Mucosa of stomach (tissue), 1 donor: ENCODE data around the gene PLA2G12A.

Experiments
- H3K27me3 ChIP-seq: one replicate; pipeline ENCODE4 v1.7.0; 2013; ENCODE audit warnings: mild to moderate bottlenecking, low read length; ENCODE audit not compliant: control insufficient read depth, insufficient read depth
- H3K36me3 ChIP-seq: one replicate; pipeline ENCODE4 v1.7.0; 2013; ENCODE audit warnings: low read length; ENCODE audit not compliant: control insufficient read depth, insufficient read depth
- H3K4me1 ChIP-seq: one replicate; pipeline ENCODE4 v1.7.0; 2013; ENCODE audit warnings: mild to moderate bottlenecking, low read length; ENCODE audit not compliant: control insufficient read depth, insufficient read depth
- H3K4me3 ChIP-seq: one replicate; pipeline ENCODE4 v1.7.0; 2013; ENCODE audit warnings: low read length
- H3K9ac ChIP-seq: one replicate; pipeline ENCODE4 v1.7.0; 2013; ENCODE audit warnings: mild to moderate bottlenecking, low read length, moderate library complexity
- H3K9me3 ChIP-seq: one replicate; pipeline ENCODE4 v1.7.0; 2013; ENCODE audit warnings: mild to moderate bottlenecking, low read length, moderate library complexity; ENCODE audit not compliant: control insufficient read depth
- donor health status: Pancreatic carcinoma.

Gene PLA2G12A

GRCh38 chr4:109671350-109671749, 58.5 kb downstream of the PLA2G12A start:
- Histone ChIP-seq H3K36me3 (no peaks in the 10 kb centered on the region), H3K9me3 (no peaks in the 10 kb centered on the region), H3K4me1 (no peaks in the 10 kb centered on the region), H3K9ac (no peak overlapping the region), H3K4me3 (no peak overlapping the region), H3K27me3 (no peaks in the 10 kb centered on the region)

GRCh38 chr4:109665783-109666485, 63.9 kb downstream of the PLA2G12A start:
- Histone ChIP-seq H3K27me3 (no peaks in the 10 kb centered on the region), H3K9me3 (no peaks in the 10 kb centered on the region), H3K9ac (no peak overlapping the region), H3K36me3 (no peaks in the 10 kb centered on the region), H3K4me3 (no peak overlapping the region), H3K4me1 (no peaks in the 10 kb centered on the region)

- Histone ChIP-seq H3K4me1 (no peaks in the 10 kb centered on the region), H3K27me3 (no peaks in the 10 kb centered on the region), H3K36me3 (no peaks in the 10 kb centered on the region), H3K9ac (no peak overlapping the region), H3K4me3 (no peak overlapping the region), H3K9me3 (no peaks in the 10 kb centered on the region)
Observed at GRCh38 chr4:109662771-109663170, 67.1 kb downstream of the PLA2G12A start.

GRCh38 chr4:109662116-109662515, 67.8 kb downstream of the PLA2G12A start:
- H3K4me3 ChIP-seq, result no peak overlapping the region
- H3K9ac ChIP-seq, result no peak overlapping the region
- H3K36me3 ChIP-seq, result no peaks in the 10 kb centered on the region
- no peaks in the 10 kb centered on the region for H3K9me3 ChIP-seq
- no peaks in the 10 kb centered on the region for H3K27me3 ChIP-seq
- H3K4me1 ChIP-seq, result no peaks in the 10 kb centered on the region
